KOPT-K1 (cell line): ENCODE results near the gene AOPEP.

Experiments
- H3K27ac ChIP-seq: fragments of 200-600 bp; sonication (generic); 2 replicates; pipeline ENCODE4 v1.5.1; 2016; ENCODE audit warnings: antibody characterized with exemption, mild to moderate bottlenecking, low read depth, low read length; ENCODE audit not compliant: poor library complexity, severe bottlenecking
- H3K36me3 ChIP-seq: fragments of 200-600 bp; sonication (generic); 2 replicates; pipeline ENCODE4 v1.5.1; 2017; ENCODE audit warnings: antibody characterized with exemption, mild to moderate bottlenecking, low read length, moderate library complexity; ENCODE audit not compliant: insufficient read depth
- H3K9me3 ChIP-seq: fragments of 200-600 bp; sonication (generic); 2 replicates; pipeline ENCODE4 v1.5.1; 2017; ENCODE audit warnings: antibody characterized with exemption, low read length, mild to moderate bottlenecking; ENCODE audit not compliant: insufficient read depth, poor library complexity, severe bottlenecking

Gene AOPEP

DNA sequence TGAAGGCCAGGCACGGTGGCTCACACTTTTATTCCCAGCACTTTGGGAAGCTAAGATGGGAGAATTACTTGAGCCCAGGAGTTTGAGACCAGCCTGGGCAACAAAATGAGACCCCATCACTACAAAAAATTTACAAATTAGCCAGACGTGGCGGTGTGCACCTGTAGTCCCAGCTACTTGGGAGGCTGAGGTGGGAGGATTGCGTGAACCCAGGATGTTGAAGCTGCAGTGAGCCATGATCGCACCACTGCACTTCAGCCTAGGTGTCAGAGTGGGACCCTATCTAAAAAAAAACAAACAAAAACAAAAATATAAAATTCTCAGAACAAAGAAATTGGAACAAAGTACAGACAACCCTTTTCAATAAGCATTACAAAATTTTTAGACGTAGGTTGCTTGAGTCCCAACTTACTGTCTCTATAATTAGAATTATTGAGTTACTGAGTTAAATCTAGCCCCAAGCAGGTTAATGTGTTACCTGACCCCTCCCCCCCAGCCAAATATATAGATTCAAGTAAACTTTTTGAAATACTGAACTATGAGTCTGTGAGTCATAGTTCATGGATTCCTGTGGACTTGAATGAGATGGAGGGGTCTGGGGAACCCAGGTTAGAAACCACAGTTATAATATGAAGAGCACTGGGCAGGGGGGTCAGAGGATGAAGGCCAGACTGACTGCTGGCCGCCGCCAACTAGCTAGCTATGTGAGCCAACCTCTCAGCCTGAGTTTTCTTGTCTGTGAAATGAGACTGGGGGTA is 173.1 kb downstream of the AOPEP start:
- Histone ChIP-seq H3K36me3 (no peaks in the 10 kb centered on the region), H3K27ac (no peak overlapping the region)

DNA sequence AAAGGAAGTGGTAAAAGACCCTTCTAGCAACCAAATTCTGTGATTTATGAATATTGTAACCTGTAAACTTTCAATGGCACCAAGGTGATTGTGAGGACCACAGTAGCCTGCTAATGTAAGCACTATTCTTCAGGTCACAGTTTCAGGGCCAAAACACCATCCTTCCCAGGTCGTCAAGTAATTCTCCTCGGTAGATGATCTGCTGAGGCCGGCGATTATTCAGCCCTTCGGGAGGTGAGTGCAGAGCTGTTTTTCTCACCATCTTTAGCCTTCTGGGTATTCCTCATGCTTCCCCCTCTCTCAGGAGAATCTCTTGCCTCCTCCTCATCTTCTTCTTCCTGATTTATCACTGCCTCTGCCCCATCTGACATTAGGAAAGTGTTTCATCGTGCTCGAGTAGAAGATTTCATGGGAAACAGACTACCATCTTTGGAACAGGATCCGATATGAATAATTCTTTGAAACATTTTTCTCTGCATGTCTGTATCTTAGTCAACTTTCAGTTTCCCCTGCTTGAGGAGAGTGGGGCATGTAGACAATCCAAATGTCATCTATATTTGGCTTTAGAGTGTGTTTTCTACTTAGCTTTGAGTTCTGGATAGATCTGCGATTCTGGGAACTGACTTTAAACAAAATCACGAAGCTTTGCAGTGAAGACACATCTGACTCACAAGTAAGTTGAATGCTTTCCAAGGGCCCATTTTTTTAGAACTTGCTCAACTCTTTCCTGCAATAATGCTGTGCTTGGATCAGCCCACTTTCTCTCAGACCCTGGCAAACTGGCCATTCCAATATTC is 173.9 kb downstream of the AOPEP start:
- Histone ChIP-seq H3K36me3 (no peaks in the 10 kb centered on the region), H3K9me3 (no peaks in the 10 kb centered on the region), H3K27ac (no peak overlapping the region)

More for the DNA sequence above, 173.1 kb downstream of the AOPEP start:
- H3K9me3 ChIP-seq = no peaks in the 10 kb centered on the region

DNA sequence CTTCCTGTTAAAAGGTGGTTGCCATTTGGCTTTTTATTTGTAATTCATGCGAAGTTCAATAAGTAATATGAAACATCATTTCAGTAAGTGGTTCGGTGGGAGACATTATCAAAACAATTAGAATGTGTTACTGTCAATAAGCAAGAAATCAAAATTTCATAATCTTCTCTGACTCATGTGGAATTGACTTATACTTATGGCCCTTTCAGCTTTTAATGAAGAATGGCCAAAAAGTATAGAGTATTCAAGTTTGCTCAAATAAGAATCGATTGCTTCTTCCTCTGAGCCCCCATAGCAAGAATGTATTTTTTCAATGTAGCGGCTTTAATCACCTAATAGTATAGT is 174.5 kb downstream of the AOPEP start:
- Histone ChIP-seq H3K36me3 (no peaks in the 10 kb centered on the region), H3K9me3 (no peaks in the 10 kb centered on the region), H3K27ac (no peak overlapping the region)

DNA sequence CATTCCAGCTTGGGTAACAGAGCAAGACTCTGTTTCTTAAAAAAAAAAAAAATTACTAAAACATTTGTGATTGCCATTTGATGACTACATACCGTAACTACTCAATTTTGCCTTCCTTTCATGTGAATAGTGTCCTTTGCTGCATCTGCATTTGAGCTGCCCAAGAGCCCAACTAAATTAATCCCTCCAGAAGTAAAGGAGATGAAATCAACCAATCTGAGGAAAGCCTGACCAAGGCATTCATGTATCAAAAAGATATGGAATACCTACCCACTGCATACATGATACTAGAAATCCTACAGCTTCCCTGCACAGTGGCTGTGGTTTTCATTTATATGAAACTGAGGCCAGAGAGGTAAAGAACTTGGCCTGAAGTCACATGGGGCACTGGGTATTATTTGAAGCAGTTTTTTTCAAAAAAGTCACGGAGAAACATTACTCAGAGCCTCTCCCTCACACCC is 177.5 kb downstream of the AOPEP start:
- Histone ChIP-seq H3K9me3 (no peaks in the 10 kb centered on the region), H3K27ac (no peak overlapping the region), H3K36me3 (no peaks in the 10 kb centered on the region)

DNA sequence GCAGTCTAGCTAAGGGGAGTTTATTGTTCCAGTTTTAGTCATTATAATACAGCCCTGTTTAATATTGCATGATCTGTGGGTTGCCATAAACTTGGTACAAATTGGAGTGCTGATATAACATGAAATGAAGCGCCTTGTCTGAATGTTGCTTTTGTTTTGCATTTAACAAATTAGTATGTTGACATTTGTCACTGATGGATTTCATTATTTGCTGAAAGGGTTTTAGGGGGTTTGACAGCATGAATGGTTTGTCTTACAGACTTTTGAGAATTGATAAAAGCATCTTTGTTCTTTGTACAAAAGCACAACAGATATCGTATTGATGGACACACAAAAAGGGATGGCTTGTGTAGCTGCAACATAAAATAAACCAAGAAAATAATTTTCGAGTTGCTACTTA is 178.3 kb downstream of the AOPEP start:
- Histone ChIP-seq H3K27ac (no peak overlapping the region), H3K9me3 (no peaks in the 10 kb centered on the region), H3K36me3 (no peaks in the 10 kb centered on the region)

DNA sequence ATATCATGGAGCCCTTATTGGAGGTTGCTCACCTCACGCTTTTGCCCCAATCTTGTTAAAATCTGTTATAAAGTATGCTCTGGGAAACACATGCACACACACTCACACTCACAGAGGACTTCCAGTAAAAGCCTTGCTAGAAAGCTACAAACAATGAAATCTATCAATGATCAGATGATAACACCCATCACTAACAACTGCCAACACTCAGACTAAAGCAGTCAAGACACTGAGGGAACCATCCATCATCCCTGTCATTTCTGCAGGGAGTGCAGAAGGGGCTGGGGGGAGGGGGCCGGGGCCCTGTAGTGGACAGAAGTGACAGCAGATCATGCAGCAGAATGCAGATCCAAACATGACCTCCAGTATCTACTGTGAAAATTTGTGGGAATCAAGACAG is 179.1 kb downstream of the AOPEP start:
- H3K27ac ChIP-seq = no peak overlapping the region
- H3K36me3 ChIP-seq = no peaks in the 10 kb centered on the region
- H3K9me3 ChIP-seq = no peaks in the 10 kb centered on the region

DNA sequence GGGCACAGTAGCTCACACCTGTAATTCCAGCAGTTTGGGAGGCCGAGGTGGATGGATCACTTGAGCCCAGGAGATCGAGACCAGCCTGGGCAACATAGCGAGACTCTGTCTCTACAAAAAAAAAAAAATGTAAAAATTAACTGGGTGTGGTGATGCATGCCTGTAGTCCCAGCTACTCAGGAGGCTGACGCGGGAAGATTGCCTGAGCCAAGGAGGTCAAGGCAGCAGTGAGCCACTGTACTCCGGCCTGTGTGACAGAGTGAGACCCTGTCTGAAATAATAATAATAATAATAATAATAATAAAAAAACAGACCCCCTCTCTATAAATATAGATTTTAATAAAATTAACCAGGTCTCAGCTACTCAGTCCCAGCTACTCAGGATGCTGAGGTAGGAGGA is 179.7 kb downstream of the AOPEP start:
- Histone ChIP-seq H3K27ac (no peak overlapping the region), H3K9me3 (no peaks in the 10 kb centered on the region), H3K36me3 (no peaks in the 10 kb centered on the region)

DNA sequence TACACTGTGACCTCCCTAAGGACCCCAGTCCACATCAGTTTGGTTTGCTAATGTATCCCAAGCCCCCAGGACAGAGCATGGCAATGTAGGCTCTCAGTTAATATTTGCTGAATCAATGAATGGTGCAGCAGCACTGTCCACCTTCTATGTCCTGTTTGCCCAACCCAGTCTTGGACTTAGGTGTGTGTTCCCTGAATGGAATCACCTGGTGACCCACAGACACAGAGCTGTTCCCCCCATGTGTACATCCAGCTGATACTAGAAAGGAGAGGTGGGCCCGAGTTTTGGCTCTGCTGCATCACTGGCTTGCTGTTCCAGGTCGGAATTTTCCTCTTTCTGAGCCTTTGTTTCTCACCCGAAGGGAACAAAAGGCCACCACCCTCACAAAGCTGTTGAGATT is 180.2 kb downstream of the AOPEP start:
- Histone ChIP-seq H3K27ac (no peak overlapping the region), H3K36me3 (no peaks in the 10 kb centered on the region), H3K9me3 (no peaks in the 10 kb centered on the region)

DNA sequence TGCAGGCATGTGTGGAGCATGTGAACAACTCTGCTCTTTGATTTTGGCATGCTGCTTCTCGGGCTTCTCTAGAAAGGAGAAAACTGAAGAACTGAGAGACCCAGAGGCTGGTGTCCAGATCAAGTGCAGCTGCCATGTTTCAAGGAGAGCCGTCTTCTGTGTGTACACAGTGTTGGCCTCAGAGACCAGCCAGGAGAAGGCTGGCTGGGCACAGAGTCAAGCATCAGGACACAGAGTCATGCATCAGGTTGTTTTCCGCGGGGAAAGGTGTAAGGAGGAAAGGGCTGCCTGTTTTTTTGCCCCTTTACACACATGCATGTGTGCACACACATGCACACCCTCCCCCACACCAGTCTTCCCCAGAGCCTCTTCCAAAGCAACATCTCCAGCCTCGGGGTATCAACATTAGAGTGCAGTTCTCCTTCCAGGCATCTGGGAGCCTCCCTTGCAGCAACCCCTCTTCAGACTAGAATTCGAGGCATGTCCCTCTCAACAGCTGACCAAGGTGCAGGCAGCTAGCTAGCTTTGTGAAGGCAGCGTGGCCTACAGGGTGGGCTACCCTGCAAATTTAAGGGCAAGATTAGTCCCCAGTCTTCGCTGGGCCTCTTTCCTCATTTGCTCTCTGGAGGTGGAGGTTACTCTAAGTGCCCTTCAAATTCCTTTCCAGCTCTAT is 180.9 kb downstream of the AOPEP start:
- Histone ChIP-seq H3K9me3 (no peaks in the 10 kb centered on the region), H3K27ac (no peak overlapping the region), H3K36me3 (no peaks in the 10 kb centered on the region)

DNA sequence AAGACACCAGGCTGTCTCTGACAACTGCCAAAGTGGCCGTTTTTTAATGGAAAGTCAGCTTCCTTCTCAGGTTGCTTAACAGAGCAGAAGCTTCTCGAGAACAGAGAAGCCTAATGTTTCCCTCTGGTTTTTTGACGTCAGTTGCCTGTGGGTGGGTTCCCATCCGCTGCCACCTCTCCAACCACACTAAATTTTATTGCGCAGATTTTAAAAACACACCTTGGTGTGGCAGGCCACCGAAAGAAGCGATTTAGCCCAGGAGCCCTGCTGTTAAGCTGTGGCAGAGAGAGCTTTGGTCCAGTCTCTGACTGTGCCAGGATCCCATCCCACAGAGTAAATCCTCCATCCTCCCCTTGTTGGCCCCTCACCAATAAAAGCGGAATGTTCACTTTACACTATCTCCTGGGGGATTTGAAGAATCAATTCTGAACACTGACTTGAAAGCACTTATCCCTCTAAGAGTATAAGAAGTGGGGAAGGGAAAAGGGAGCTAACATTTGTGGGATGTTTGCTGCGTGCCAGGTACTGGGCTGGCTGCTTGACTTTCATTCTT is 181.6 kb downstream of the AOPEP start:
- no peak overlapping the region for H3K27ac ChIP-seq
- H3K9me3 ChIP-seq = no peaks in the 10 kb centered on the region
- H3K36me3 ChIP-seq = no peaks in the 10 kb centered on the region

DNA sequence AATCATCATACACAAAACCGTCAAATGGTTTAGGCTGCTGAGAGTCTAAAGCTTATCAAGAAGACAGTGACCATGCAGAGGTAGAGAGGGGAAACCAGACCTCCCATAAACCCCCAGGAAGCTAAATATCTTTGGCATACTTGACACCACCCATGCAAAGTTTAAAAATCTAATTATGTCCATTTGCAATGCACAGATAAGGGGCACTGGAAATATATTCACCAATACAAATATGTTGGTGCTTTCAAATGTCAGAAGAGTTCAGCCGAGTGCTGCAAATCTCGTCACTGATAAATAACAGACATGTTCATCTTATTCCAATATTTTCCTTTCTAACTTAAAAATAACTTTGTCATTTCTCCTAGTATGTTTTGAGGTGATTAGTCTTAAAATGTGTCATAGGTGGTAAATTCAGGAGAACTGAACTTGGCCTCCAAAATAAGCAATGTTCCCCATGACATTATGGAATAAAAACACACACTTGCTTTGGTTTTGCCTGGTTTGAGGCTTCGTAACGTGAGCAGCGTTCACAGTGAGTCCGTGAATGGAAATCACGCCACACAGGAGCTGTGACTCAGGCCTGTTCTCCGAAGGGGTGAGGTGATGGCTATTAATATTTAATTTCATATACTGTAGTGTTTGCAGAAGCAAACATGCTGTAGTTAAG is 182.2 kb downstream of the AOPEP start:
- no peaks in the 10 kb centered on the region for H3K36me3 ChIP-seq
- no peaks in the 10 kb centered on the region for H3K9me3 ChIP-seq
- H3K27ac ChIP-seq = no peak overlapping the region

DNA sequence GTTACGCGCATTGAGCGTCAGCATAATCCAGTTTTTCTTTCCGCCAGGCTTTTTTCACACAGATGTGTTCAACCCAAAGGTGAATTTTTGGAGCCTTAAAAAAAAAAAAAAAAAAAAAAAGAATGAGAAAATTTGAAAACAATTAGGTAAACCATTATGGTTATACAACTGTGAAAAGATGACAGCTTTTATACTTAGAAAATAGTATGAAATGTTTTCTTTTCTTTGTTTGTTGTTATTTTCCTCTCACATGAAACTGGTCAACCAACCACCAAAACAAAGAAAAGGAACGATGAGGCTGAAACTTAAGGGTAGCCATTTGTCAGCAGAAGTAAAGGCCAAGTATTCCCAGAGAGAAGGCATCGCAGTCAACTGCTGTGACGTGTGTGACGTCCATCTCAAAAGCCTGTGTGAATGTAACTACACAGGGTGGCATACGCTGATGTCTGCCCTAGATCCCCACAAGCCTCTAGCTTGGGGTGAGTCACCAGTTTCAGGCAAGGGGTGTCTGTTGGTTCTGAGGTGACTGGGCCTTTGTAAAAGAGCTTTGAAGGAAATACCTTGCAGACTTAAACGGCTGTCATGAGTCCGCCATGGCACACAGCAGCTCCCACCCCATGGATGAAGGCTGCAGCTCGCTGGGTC is 182.9 kb downstream of the AOPEP start:
- Histone ChIP-seq H3K36me3 (no peaks in the 10 kb centered on the region), H3K9me3 (no peaks in the 10 kb centered on the region), H3K27ac (no peak overlapping the region)

DNA sequence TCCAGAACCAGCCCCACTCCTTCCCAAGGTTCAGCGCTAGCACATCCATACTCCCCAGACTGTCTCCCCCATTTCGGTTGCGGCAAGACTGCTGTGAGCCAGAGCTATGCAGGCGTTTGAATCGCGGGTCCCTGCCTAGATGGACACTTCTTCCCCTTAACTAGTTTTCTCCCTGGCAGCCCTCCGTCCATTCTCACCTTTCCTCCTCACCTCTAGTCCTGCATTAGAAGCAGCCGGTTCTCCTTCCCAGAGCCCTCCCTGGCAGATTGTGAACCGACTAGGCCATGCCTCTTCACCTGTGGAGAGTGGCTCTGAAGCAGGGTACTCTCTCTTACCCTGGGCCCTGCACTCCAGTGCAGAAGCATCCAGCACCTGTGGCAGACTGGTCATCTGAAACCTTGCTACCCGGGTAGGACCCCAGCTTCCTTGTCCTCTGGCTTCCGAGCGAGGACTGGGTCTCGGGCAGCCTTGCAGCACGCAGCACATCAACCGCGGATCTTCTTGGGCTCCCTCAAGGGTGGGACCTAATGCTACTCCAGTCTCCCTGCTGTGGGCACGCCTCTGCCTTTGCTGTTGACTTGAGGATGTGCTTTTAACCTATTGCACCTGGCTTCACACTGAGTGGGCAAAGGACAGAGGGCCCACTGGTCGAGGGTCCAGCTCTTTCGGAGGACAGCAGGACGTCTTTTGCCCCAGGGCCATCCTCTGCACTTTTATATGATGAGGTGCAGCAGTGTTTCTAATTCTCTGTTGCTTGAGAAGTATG is 183.6 kb downstream of the AOPEP start:
- H3K9me3 ChIP-seq = no peaks in the 10 kb centered on the region
- no peaks in the 10 kb centered on the region for H3K36me3 ChIP-seq
- no peak overlapping the region for H3K27ac ChIP-seq

DNA sequence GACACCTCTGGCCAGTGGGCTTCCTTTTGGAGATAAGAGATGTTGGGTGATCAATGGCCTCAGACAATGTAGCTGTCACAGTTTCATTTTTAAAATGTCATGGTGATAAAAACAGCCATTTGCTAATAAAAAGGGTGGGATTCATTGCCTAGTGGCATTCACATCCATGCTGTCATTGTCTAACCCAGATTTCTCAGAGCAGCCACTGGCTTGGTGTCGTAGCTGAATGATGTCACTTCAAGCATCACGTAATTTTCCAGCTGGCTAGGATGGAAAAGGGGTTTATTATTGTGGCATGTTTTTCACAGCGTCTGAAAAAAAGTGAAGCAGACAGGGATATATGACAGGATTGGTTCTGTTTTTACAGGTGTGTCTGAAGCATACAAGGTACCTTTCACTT is 184.7 kb downstream of the AOPEP start:
- Histone ChIP-seq H3K9me3 (no peaks in the 10 kb centered on the region), H3K36me3 (no peaks in the 10 kb centered on the region), H3K27ac (no peak overlapping the region)
